Fibroblast of villous mesenchyme (primary cell): ENCODE data around the gene PDGFRB. TPM values are rescaled to one million over a fixed set of nuclear protein-coding genes. Genes with fewer than 3 reads are reported as not detected.

Experiments
- DNase-seq: peaks from one replicate; pipeline ENCODE4 v3.0.0-alpha.2; 2010; ENCODE audit warnings: low read depth
- H3K4me3 ChIP-seq: 2 replicates; pipeline ENCODE4 v1.5.1; 2011; ENCODE audit warnings: low read depth, mild to moderate bottlenecking, low read length
- total RNA-seq: library from RNA; depleted of rRNA; stranded (reverse); fragments of >200 nt; gene quantifications from 2 replicates; pipeline ENCODE4 v1.2.3, GENCODE V29; 2012
- TF ChIP-seq, protein P1 (sequence below): IDR thresholded peaks from 2 replicates; pipeline ENCODE4 v1.5.1; 2012; ENCODE audit warnings: low read depth, mild to moderate bottlenecking, low read length; ENCODE audit not compliant: insufficient read depth

PDGFRB gene
- total RNA-seq, 1 donor, result 341 TPM

DNA sequence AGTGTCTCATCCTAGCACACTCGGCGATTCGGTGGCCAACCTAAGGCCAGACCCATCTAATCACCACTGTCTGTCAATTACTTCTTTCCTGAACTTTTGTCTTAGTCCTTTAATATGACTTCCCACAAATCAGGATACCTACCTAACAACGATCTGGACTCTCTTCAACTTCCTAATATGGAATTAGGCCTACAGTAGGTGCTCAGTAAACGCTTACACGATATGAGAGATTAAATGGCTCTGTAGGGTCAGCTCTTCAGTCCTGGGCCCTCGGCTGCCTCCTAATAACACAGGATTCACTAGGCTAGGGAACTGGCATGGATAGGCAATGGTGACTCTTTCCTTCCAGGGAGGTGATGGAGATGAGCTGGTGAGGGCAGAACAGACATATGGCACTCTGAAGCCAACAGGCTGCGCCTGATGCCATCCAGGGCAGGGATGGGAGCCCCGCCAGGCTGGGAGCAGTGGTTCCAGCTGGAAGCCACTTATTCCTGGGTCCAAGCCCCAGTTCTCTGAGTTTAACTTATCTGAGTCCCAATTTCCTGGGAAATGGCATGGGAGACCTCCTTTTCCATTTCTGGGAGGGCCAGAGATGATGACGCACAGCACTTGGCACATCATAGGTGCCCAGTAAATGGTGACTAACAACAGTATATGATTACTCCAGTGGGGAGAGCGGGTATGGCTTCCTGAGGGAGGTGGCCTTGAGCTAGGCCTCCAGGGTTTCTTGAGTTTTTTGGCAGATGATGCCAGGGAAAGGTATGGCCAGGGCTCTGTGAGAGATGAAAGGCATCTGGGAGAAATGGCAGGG is 7.3 kb downstream of the PDGFRB start:
- no peak for DNase-seq
- H3K4me3 ChIP-seq, result no peak overlapping the region
- TF ChIP-seq, protein P1, sequence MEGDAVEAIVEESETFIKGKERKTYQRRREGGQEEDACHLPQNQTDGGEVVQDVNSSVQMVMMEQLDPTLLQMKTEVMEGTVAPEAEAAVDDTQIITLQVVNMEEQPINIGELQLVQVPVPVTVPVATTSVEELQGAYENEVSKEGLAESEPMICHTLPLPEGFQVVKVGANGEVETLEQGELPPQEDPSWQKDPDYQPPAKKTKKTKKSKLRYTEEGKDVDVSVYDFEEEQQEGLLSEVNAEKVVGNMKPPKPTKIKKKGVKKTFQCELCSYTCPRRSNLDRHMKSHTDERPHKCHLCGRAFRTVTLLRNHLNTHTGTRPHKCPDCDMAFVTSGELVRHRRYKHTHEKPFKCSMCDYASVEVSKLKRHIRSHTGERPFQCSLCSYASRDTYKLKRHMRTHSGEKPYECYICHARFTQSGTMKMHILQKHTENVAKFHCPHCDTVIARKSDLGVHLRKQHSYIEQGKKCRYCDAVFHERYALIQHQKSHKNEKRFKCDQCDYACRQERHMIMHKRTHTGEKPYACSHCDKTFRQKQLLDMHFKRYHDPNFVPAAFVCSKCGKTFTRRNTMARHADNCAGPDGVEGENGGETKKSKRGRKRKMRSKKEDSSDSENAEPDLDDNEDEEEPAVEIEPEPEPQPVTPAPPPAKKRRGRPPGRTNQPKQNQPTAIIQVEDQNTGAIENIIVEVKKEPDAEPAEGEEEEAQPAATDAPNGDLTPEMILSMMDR, result no peak

DNA sequence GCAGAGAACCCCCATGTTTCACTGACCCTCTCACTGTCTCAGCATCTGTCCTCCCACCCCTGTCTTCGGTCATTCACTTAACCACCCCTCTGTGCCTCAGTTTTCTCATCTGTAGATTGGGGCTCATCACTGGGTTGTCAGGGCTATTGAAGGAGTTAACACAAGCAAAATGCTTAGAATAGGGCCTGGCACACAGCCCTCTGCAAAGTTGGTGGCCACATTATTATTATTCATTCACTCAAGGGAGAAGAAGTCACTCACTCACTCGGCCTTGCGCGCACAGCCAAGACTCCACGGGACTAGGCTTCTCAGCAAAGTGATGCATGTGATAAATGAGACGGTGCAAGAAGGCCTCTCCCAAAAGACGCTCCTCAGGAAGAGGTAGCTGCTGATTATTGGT is 8.0 kb downstream of the PDGFRB start:
- DNase-seq, result no peak
- no peak overlapping the region for H3K4me3 ChIP-seq
- TF ChIP-seq, protein P1, result no peak

DNA sequence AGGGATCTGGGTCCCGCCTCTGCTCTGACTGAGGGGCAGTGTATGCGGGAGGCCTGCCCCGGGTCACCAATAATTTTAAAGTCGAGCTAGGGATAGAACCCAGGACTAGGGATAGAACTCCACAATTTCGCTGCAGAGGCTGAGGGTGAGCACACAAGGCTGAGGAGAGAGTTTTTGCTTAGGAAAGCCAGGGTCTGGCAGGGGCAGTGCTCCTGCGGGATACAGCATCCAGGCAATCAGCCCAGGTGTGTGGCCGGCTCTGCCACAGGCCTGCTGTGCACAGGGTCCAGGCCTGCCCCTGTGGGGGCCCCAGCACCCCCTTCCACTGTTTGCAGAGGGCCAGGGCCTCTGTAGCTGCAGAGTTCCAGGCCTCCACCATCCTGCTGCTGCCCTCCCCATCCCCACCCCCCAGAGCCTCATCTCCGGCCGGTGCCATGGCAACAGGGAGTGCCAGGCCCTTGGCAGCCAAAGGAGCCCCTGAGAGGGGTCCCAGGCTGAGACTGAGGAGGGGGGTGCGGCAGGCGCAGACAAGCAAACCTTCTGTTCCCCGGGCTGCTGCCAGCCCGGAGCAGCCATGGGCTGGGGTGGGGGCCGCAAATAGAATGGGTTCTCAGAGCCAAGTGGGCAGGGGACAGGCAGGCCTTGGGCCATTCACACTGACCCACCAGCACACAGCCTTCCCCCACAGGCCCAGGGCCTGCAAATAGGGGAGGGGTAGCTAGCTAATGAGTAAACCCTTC is 8.6 kb downstream of the PDGFRB start:
- TF ChIP-seq, protein P1, result no peak
- no peak for DNase-seq
- H3K4me3 ChIP-seq, result no peak overlapping the region

DNA sequence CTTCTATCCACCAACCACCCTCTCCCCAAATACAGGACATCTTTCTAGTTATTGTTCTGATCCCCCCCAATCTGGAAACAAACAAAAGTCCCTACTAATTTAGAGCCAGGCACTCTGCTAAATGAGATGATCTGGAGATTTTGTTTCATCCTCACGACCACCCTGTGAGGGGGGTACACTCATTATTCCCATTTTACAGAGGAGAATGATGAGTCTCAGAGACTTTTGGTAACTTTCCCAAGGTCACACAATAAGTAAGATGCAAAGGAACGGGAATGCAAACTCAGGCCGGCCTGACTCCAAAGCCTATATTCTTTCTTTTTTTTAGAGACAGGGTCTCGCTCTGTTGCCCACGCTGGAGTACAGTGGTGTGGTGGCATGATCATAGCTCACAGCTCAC is 9.4 kb downstream of the PDGFRB start:
- no peak overlapping the region for H3K4me3 ChIP-seq
- DNase-seq, result no peak
- TF ChIP-seq, protein P1, result no peak

DNA sequence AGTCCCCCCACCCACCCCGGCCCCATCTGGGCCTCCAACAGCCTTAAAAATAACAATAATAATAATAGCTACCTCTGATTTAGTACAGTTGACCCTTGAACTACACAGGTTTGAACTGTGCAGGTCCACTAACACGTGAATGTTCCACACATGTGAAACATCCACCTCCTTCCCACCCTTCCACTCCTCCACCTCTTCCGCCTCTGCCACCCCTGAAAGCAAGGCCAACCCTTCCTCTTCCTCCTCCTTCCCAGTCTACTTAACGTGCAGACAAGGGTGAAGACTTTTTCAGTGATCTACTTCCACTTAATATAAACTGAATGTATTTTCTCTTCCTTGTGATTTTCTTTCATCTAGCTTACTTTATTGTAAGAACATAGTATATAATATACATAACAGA is 10.8 kb downstream of the PDGFRB start:
- H3K4me3 ChIP-seq, result no peak overlapping the region
- no peak for DNase-seq
- TF ChIP-seq, protein P1, result no peak

DNA sequence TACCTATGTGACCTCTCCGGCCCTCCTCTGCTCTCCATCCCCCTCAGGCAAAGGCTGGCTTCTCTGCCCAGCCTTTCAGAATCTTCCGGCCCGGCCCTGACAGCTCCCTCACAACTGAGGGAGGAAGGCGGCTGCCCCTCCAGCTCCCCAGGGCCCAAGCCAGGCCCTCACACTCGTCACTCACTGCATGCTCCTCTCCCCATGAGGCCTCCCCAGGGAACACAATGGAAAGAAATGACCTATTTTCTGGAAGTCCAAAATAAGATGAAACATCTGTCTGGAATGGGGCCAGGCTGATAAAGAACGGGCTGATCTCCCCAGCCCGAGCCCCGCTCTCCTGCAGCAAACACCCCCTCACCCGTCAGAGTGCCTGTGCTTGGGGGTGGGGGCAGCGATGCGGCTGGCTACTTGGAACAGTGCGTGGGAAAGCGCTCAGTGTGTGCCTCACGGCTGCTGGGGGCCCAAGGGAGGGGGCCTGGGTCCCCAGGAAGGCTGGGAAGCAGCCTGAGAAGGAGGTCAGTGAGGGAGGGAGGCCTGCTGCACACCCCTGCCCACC is 11.3 kb downstream of the PDGFRB start:
- DNase-seq, result peak; percentile 92
- H3K4me3 ChIP-seq, result peak overlapping the region; percentile 24
- TF ChIP-seq, protein P1, result no peak
